Mesendoderm (in vitro differentiated cells): ENCODE measurements around the gene ACOX1.

Source experiments
- DNase-seq: peaks from one replicate; pipeline ENCODE4 v3.0.0; 2013
- H2AK5ac ChIP-seq: 2 replicates; pipeline ENCODE4 v1.6.1; 2013; ENCODE audit warnings: low read length, inconsistent platforms
- H2BK120ac ChIP-seq: 2 replicates; pipeline ENCODE4 v1.6.1; 2013; ENCODE audit warnings: low read depth, mild to moderate bottlenecking, low read length, moderate library complexity, mixed read lengths
- H2BK15ac ChIP-seq: replicated peaks from 2 replicates; pipeline ENCODE4 v1.6.1; 2013; ENCODE audit warnings: low read depth, mild to moderate bottlenecking, moderate library complexity
- H2BK5ac ChIP-seq: 2 replicates; pipeline ENCODE4 v1.6.1; 2013; ENCODE audit warnings: low read length, inconsistent platforms
- H3K18ac ChIP-seq: 2 replicates; pipeline ENCODE4 v1.6.1; 2013; ENCODE audit warnings: mild to moderate bottlenecking, low read length, mixed read lengths
- H3K23ac ChIP-seq: one replicate; pipeline ENCODE4 v1.6.1; 2013; ENCODE audit warnings: low read length
- H3K27ac ChIP-seq: 2 replicates; pipeline ENCODE4 v1.5.1; 2013; ENCODE audit warnings: low read depth, mild to moderate bottlenecking, inconsistent platforms, low read length, moderate library complexity
- H3K27me3 ChIP-seq: 2 replicates; pipeline ENCODE4 v1.6.1; 2013; ENCODE audit warnings: low read length, control low read depth, mild to moderate bottlenecking, inconsistent platforms; ENCODE audit not compliant: insufficient read depth, poor library complexity
- H3K36me3 ChIP-seq: 2 replicates; pipeline ENCODE4 v1.6.1; 2013; ENCODE audit warnings: low read length, inconsistent platforms; ENCODE audit not compliant: control insufficient read depth, insufficient read depth
- H3K4ac ChIP-seq: one replicate; pipeline ENCODE4 v1.6.1; 2013; ENCODE audit warnings: low read depth, mild to moderate bottlenecking, low read length, moderate library complexity
- H3K4me1 ChIP-seq: 2 replicates; pipeline ENCODE4 v1.6.1; 2013; ENCODE audit warnings: low read depth, low read length, inconsistent platforms; ENCODE audit not compliant: control insufficient read depth
- H3K4me2 ChIP-seq: 2 replicates; pipeline ENCODE4 v1.6.1; 2013; ENCODE audit warnings: low read length
- H3K4me3 ChIP-seq: 2 replicates; pipeline ENCODE4 v1.5.1; 2013; ENCODE audit warnings: mild to moderate bottlenecking, low read length
- H3K56ac ChIP-seq: one replicate; pipeline ENCODE4 v1.6.1; 2013; ENCODE audit warnings: low read length
- H3K79me1 ChIP-seq: 2 replicates; pipeline ENCODE4 v1.6.1; 2013; ENCODE audit warnings: low read length, inconsistent platforms
- H3K79me2 ChIP-seq: 2 replicates; pipeline ENCODE4 v1.6.1; 2013; ENCODE audit warnings: mild to moderate bottlenecking, low read length; ENCODE audit not compliant: control insufficient read depth, insufficient read depth
- H3K9ac ChIP-seq: 2 replicates; pipeline ENCODE4 v1.6.1; 2013; ENCODE audit warnings: low read length, inconsistent platforms
- H4K5ac ChIP-seq: one replicate; pipeline ENCODE4 v1.6.1; 2013; ENCODE audit warnings: low read length
- H4K8ac ChIP-seq: one replicate; pipeline ENCODE4 v1.6.1; 2013; ENCODE audit warnings: low read depth, mild to moderate bottlenecking, control low read depth, low read length, moderate library complexity
- WGBS: extraction: QIAGEN DNeasy Blood & Tissue Kit; methylation state at CpG from one replicate; pipeline ENCODE4 v1.1.7; 2013; ENCODE audit warnings: low lambda C conversion rate, missing lambda C conversion rate; ENCODE audit not compliant: insufficient coverage; ENCODE audit errors: extremely low coverage; 5-methylcytosine and 5-hydroxymethylcytosine counted together

Gene ACOX1

DNA sequence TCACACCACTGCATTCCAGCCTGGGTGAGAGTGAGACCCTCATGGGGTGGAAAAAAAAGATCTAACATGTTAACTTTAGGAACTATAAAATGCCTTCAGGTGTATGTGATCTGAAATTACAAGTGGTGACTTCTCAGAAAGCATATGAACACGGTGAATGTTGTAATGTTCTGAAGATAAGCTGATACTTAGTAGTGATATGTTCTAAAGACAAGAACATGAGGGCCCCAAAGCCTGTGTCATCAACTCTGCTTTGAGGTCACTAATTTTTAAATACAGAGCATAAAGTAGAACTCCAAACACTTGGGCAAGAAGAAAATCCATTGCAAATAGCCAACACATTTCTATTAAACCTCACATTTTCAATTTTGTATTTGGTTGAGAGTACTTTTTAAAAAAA lies 35.5 kb downstream of the ACOX1 start:
- Histone ChIP-seq H3K4me3 (no peak overlapping the region), H2BK120ac (no peak overlapping the region), H3K4ac (no peak overlapping the region), H3K79me2 (no peaks in the 10 kb centered on the region), H4K8ac (no peak overlapping the region), H3K27ac (no peak overlapping the region), H3K18ac (no peak overlapping the region), H2BK15ac (no peak overlapping the region), H3K9ac (no peak overlapping the region), H3K27me3 (no peaks in the 10 kb centered on the region), H4K5ac (no peak overlapping the region), H3K4me1 (peaks cover 5% of the 10 kb centered on the region), H3K79me1 (no peaks in the 10 kb centered on the region), H3K36me3 (peaks cover 6% of the 10 kb centered on the region), H3K56ac (no peak overlapping the region), H3K4me2 (no peak overlapping the region), H2BK5ac (no peak overlapping the region), H2AK5ac (no peak overlapping the region), H3K23ac (no peak overlapping the region)
- no peak for DNase-seq
- no CpG with 5 or more reads among the region's 1 CpG for WGBS

GRCh38 chr17:75942473-75942872 lies 36.5 kb downstream of the ACOX1 start:
- Histone ChIP-seq H3K4me1 (peaks cover 5% of the 10 kb centered on the region), H3K4ac (no peak overlapping the region), H4K8ac (no peak overlapping the region), H3K27ac (no peak overlapping the region), H2BK5ac (no peak overlapping the region), H4K5ac (no peak overlapping the region), H2BK120ac (no peak overlapping the region), H3K23ac (no peak overlapping the region), H3K9ac (no peak overlapping the region), H3K4me3 (no peak overlapping the region), H3K4me2 (no peak overlapping the region), H2BK15ac (no peak overlapping the region), H3K18ac (no peak overlapping the region), H3K56ac (no peak overlapping the region), H3K79me2 (no peaks in the 10 kb centered on the region), H3K79me1 (no peaks in the 10 kb centered on the region), H3K27me3 (no peaks in the 10 kb centered on the region), H2AK5ac (no peak overlapping the region), H3K36me3 (peaks cover 3% of the 10 kb centered on the region)
- DNase-seq, result no peak
- no CpG with 5 or more reads among the region's 4 CpGs for WGBS

- H3K4me3 ChIP-seq, result no peak overlapping the region
- H3K23ac ChIP-seq, result no peak overlapping the region
Measured at GRCh38 chr17:75941442-75941819, 37.5 kb downstream of the ACOX1 start.

GRCh38 chr17:75940727-75941441 lies 38.1 kb downstream of the ACOX1 start, which contains the start of gene FBF1:
TSS of gene FBF1 (minus strand) at chr17:75941042. CDS start at chr17:75938149, 2,893 bp downstream.
- Histone ChIP-seq H3K27ac (peak within 1 kb of the TSS; percentile 63), H2BK15ac (no peak within 1 kb of the TSS), H3K56ac (peak within 1 kb of the TSS; percentile 93), H3K79me2 (no peaks in the 10 kb centered on the region), H3K4me3 (peak within 1 kb of the TSS; percentile 65), H3K4me1 (peaks cover 5% of the 10 kb centered on the region), H4K5ac (no peak within 1 kb of the TSS), H3K79me1 (no peaks in the 10 kb centered on the region), H4K8ac (peak within 1 kb of the TSS; percentile 93), H3K36me3 (peaks cover 1% of the 10 kb centered on the region), H3K9ac (peak within 1 kb of the TSS; percentile 94), H2AK5ac (no peak within 1 kb of the TSS), H3K27me3 (no peaks in the 10 kb centered on the region), H3K4ac (peak within 1 kb of the TSS; percentile 76), H2BK120ac (no peak within 1 kb of the TSS), H2BK5ac (peak within 1 kb of the TSS; percentile 22), H3K23ac (no peak within 1 kb of the TSS), H3K18ac (peak within 1 kb of the TSS; percentile 75), H3K4me2 (peak within 1 kb of the TSS; percentile 84)
- DNase-seq, result peak; percentile 98
- no CpG with 5 or more reads among the region's 63 CpGs for WGBS

More at GRCh38 chr17:75941442-75941819, 37.5 kb downstream of the ACOX1 start:
- Histone ChIP-seq H3K36me3 (peaks cover 1% of the 10 kb centered on the region), H3K27me3 (no peaks in the 10 kb centered on the region), H3K18ac (no peak overlapping the region), H3K79me2 (no peaks in the 10 kb centered on the region), H3K4me1 (peaks cover 5% of the 10 kb centered on the region), H3K4ac (no peak overlapping the region), H3K27ac (no peak overlapping the region), H2BK120ac (no peak overlapping the region), H3K79me1 (no peaks in the 10 kb centered on the region), H4K5ac (no peak overlapping the region), H4K8ac (no peak overlapping the region), H3K56ac (peak overlapping the region; percentile 8), H2AK5ac (no peak overlapping the region), H3K4me2 (peak overlapping the region; percentile 1), H2BK5ac (no peak overlapping the region), H3K9ac (peak overlapping the region; percentile 14), H2BK15ac (no peak overlapping the region)
- no CpG with 5 or more reads among the region's 6 CpGs for WGBS
- DNase-seq, result no peak

DNA sequence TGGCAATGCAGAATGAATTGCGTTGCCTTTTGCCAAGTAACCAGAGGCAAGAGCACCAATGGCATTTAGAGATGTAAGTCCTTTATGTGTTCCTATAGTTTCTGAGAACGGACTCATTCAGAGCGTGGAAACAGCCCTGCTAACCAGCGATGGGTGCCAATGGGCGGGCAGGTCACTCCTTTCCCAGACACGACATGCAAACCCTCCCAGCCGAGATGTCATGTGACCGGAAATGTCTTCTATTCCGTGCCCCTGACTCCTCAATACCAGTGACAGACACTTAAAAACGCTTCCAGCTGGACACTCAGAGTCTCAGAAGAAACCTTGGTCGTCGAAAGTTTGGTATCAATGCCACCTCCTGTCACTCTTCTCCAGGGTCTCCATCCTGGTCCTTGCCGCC lies 41.3 kb downstream of the ACOX1 start:
- Histone ChIP-seq H2BK5ac (no peak overlapping the region), H3K9ac (no peak overlapping the region), H3K18ac (no peak overlapping the region), H3K27ac (no peak overlapping the region), H4K8ac (no peak overlapping the region), H2AK5ac (no peak overlapping the region), H3K4me1 (peaks cover 5% of the 10 kb centered on the region), H3K27me3 (no peaks in the 10 kb centered on the region), H3K4me3 (no peak overlapping the region), H3K79me1 (no peaks in the 10 kb centered on the region), H4K5ac (no peak overlapping the region), H3K4ac (no peak overlapping the region), H3K4me2 (no peak overlapping the region), H3K23ac (no peak overlapping the region), H2BK15ac (no peak overlapping the region), H2BK120ac (no peak overlapping the region), H3K79me2 (no peaks in the 10 kb centered on the region), H3K56ac (no peak overlapping the region), H3K36me3 (no peaks in the 10 kb centered on the region)
- DNase-seq, result no peak
- WGBS, result no CpG with 5 or more reads among the region's 13 CpGs

DNA sequence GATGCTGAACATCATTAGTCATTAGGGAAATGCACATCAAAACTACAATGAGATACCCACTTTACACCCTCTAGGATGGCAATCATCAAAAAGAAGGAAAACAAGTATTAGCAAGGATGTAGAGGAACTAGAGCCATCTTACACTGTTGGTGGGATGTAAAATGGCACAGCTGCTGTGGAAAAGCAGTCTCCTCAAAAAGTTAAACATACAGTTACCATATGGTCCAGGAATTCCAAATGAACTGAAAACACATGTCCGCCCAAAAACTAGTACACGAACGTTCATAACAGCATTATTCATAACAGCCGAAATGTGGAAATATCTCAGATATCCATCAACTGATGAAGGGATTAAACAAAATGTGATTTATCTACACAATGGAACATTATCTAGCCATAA lies 45.2 kb downstream of the ACOX1 start:
- no peaks in the 10 kb centered on the region for H3K79me2 ChIP-seq
- no peak overlapping the region for H2BK15ac ChIP-seq
- no peak overlapping the region for H4K5ac ChIP-seq
- no peak overlapping the region for H4K8ac ChIP-seq
- no peak overlapping the region for H3K4ac ChIP-seq
- H2AK5ac ChIP-seq, result no peak overlapping the region
- no peak overlapping the region for H3K18ac ChIP-seq
- no peak for DNase-seq
- no peaks in the 10 kb centered on the region for H3K27me3 ChIP-seq
- no peak overlapping the region for H3K4me2 ChIP-seq
- no peak overlapping the region for H3K4me3 ChIP-seq
- no peak overlapping the region for H3K56ac ChIP-seq
- H3K36me3 ChIP-seq, result no peaks in the 10 kb centered on the region
- H3K9ac ChIP-seq, result no peak overlapping the region
- H3K27ac ChIP-seq, result no peak overlapping the region
- no peaks in the 10 kb centered on the region for H3K79me1 ChIP-seq
- no peak overlapping the region for H2BK5ac ChIP-seq
- no peaks in the 10 kb centered on the region for H3K4me1 ChIP-seq
- WGBS, result no CpG with 5 or more reads among the region's 4 CpGs
- H2BK120ac ChIP-seq, result no peak overlapping the region
- no peak overlapping the region for H3K23ac ChIP-seq
